Hippocampal formation (tissue), 2 donors: Measurements from ENCODE around the gene NUP85.
"Not testable (repeated sequence)": the region's sequence is repeated elsewhere in the genome, so short reads cannot be mapped to it uniquely, and the experiment has no call there.

Experiments used
- DNase-seq, 2 donors: peaks; one replicate each; lab custom pipeline; 2025; lab: John Stamatoyannopoulos, UW

Gene NUP85

DNA sequence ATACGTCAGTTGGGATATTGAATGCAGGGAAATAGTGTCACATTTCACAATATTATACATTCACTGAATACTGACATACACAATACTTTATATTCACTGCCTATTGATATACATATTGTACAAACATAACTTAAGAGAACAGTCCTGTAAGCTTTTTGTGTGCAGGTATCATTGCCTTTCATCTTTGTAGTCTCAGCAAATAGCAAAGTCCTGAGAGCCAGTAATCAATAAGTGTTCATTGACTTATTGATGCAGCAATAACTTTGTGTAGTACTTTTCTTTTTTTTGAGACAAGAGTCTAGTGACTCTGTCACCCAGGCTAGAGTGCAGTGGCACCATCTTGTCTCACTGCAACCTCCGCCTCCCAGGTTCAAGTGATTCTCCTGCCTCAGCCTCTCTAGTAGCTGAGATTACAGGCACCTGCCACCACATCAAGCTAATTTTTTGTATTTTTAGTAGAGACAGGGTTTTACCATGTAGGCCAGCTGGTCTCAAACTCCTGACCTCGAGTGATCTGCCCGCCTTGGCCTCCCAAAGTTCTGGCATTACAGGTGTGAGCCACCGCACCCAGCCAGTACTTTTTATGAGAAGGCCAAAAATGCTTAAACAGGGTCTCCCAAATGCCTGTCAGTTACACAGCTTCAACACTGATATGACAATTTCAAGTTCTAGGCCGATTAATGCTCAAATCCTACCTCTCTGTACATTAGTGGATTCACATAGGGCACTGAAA, 5.4 kb upstream of the NUP85 start:
- no peak for DNase-seq

DNA sequence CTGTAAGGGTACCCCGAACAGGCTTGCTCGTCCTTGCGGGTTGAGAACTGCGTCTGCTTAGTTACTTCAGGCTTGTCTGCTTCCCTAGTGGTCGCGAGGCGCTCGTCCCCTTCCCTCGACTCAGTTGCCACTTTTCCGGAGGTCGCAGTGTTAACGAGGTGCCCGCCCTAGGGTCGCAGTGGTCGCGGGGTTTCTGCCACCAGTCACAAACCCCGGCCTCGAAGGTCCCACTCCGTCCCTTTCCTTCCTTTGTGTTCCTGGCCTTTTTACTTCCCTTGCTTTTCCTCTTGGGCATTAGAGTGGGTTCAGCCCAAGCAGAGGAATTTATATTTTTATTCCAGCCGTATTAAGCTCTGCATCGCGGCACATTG, 299 bp downstream of the NUP85 start:
- no peak for DNase-seq

DNA sequence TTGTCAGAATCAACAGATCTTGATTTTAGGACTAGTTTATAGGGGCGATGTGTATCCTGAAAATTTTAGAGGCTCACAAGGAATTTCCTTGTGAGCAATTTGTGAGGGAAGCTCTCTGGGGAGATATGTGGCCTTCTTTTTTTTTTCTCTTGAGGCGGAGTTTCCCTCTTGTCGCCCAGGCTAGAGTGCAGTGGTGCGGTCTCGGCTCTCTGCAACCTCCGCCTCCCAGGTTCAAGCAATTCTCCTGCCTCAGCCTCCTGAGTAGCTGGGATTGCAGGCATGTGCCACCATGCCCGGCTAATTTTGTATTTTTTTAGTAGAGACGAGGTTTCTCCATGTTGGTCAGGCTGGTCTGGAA, 1.6 kb downstream of the NUP85 start:
- not testable (repeated sequence) for DNase-seq

DNA sequence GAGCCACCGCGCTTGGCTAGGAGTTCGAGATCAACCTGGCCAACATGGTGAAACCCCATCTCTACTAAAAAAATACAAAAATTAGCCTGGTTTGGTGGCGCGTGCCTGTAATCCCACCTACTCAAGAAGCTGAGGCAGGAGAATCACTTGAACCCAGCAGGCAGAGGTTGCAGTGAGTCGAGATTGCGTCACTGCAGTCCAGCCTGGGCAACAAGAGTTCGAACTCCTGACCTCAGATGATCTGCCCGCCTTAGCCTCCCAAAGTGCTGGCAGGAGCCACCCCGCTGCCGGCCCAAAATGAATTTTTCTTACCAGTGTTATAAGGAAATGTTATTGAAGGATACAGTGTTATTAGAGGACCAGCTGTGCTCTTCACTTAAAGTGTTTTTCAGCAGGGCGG, 2.3 kb downstream of the NUP85 start:
- DNase-seq, result no peak

DNA sequence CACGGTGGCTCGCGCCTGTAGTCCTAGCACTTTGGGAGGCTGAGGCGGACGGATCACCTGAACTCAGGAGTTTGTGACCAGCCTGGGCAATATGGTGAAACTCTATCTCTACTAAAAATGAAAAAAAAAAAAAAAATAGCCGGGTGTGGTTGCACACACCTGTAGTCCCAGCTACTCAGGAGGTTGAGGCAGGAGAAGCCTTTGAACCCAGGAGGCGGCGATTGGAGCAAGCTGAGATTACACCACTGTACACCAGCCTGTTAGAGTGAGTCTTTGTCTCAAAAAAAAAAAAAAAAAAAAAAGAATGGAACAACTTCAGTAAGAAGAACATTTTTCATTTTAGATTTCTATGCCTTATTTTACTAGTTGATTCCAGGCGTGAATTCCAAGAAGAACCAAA, 2.7 kb downstream of the NUP85 start:
- DNase-seq, result no peak

DNA sequence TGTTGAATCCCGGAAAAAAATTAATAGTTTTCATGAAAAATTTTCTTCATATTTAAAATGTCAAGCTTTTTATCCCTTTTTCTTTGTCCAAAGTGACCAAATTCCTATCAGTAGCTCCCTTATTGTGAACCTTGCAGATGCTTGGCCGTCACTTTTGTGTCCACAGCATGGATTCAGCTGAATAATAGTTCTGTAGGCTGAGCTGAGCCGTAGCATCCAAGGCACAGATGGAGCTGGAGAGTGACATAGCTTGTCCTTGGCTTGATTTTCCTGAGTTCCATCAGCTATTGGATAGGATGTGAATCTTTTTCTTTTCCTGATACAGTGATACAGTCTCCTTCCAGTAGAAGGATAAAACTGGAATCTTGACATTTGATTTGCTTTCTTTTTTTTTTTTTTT, 3.6 kb downstream of the NUP85 start:
- no peak for DNase-seq

DNA sequence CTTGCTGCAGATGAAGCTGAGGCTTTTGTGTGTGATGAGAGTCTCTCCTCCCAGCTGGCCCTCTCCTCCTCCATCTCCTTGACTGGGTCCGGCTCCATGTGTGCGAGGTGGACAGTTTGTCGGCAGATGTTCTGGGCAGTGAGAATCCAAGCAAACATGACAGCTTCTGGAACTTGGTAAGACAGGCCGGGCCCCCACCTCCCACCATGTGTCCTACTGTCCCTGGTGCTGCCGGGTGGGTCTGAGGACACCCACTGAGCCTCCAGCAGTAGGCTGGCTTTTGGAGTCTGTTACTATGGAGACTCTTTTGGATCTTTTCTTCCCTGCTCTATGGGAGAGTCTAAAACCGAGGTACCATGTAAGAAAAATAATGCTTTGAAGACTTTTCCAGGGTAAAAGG, 12.7 kb downstream of the NUP85 start:
- no peak for DNase-seq

DNA sequence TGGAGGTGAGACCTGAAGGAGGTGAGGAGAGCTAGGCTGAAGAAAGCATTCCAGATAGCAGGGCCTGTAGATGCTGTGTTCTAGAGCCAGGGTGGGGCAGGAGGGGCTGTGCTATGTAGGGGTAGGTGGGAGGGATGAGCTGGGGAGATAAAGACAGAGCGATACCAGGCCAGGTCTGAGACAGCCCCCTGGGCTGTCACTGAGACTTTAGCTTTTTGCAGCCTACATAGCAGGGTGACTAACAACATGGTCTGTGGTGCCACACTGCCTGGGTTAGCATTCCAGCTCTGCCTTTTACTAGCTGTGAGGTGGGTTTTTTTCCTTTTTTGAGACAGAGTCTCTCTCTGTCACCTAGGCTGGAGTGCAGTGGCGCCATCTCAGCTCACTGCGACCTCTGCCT, 14.3 kb downstream of the NUP85 start:
- no peak for DNase-seq

DNA sequence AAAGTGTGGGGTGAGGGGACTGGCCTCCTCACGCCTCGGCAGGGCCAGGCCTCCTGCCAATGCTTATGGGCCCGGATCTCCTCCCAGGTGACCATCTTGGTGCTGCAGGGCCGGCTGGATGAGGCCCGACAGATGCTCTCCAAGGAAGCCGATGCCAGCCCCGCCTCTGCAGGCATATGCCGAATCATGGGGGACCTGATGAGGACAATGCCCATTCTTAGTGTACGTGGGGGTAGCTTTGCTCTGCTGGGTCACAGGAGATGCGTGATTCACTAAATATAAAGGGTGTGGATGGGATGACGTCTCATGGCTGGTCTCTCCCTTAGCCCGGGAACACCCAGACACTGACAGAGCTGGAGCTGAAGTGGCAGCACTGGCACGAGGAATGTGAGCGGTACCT, 19.5 kb downstream of the NUP85 start:
- no peak for DNase-seq

DNA sequence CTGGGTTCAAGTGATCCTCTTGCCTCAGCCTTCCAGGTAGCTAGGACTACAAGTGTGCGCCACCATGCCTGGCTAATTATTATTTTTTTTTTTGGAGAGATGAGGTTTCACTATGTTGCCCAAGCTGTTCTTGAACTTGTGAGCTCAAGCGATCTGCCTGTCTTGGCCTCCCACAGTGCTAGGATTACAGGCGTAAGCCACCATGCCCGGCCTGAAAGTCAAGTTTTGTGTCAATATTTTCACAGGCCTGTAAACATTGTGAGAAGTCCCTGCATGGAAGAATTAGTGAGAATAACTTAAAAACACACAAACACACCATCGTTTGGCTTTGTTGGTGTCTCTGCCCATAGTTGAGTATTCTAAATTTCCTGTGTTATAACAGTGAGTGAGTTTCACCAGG, 22.2 kb downstream of the NUP85 start:
- DNase-seq, result no peak

DNA sequence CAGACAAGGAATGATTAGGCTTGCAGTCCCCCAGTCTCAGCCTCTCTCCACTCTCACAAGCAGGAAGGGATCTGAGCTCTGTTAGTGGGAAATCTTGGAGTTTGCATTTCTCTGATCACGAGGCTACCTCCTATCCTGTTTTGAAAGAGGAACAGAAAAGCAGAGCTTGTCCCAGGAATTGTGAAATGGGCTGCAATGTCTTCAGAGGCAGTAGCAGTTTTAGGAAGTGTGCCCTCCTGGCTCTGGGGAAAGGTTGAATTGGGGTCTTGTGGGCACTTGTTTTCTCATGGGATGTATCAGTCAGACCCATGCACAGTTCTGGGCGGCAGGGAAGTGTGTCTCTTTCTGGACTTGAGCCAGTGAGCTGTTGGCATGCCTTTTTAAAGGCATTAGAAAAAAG, 22.8 kb downstream of the NUP85 start:
- DNase-seq, result peak; percentile 21 to 29

DNA sequence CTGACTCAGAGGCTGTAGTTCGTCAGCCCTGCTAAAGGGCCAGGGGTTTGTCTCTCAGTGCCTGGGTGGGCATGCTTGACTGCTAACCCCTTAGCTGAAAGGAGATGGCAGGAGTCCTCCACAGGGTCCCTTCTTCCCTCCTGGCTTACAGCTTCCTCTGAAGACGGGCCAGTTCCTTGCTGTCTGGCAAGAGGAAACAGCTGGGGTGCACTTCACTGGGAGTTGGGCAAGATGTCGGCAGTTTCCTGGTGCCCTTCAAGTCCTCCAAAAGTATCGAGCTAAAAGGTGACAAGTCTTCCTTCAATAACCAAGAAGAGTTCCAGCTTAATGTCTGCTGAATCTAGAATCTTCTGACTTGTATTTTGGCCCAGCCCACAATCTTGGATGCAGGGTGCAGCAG, 23.4 kb downstream of the NUP85 start:
- no peak for DNase-seq

DNA sequence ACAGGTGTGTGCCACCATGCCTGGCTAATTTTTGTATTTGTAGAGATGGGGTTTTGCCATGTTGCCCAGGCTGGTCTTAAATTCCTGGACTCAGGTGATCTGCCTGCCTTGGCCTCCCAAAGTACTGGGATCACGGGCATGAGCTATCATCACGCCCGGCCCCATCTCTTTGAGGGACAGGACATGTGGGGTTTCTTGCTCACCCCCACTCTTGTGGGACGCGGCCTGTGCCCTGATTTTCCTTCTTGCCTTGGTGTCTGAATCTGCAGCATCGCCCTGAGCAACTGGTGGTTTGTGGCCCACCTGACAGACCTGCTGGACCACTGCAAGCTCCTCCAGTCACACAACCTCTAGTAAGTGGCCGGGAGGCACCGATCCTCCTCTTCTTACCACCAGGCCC, 25.6 kb downstream of the NUP85 start:
- DNase-seq, result no peak

DNA sequence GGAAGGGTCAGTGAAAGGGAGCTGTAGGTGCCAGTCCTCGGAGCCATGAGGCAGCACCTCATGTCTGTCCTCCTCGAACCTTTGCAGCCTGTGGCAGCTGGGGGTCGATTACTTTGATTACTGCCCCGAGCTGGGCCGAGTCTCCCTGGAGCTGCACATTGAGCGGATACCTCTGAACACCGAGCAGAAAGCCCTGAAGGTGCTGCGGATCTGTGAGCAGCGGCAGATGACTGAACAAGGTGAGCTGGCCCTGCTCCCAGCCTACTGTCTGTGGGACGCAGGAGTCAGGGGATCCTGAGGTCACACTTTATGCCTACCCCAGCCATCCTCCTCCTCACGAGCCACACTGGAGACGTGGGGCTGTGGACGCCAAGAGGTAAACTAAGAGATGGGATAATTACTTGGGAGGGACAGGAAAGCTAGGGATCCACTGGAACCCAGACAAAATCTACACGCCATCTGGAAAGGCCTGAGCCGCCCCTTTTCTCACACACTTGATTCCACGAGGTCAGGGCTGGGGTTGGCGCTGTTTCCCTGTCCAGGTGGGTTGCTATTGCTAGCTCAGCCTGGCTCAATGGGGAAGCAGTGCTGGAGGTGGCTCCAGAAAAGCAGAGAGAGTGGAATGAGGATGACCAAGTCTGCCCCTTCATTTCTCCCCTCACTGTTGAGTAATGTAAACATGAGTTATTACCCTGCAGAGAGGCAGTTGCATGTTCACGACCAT, 26.4 kb downstream of the NUP85 start:
- DNase-seq, result no peak

DNA sequence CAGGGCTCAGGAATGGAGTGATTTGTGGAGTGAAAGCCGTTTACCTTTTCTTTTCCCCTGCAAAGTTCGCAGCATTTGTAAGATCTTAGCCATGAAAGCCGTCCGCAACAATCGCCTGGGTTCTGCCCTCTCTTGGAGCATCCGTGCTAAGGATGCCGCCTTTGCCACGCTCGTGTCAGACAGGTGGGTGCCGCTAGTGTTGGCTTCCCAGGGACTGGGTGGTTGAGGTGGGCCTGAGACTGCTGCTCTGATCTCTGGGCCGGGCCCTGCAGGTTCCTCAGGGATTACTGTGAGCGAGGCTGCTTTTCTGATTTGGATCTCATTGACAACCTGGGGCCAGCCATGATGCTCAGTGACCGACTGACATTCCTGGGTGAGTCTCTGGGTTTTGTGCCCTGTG, 27.3 kb downstream of the NUP85 start:
- no peak for DNase-seq

DNA sequence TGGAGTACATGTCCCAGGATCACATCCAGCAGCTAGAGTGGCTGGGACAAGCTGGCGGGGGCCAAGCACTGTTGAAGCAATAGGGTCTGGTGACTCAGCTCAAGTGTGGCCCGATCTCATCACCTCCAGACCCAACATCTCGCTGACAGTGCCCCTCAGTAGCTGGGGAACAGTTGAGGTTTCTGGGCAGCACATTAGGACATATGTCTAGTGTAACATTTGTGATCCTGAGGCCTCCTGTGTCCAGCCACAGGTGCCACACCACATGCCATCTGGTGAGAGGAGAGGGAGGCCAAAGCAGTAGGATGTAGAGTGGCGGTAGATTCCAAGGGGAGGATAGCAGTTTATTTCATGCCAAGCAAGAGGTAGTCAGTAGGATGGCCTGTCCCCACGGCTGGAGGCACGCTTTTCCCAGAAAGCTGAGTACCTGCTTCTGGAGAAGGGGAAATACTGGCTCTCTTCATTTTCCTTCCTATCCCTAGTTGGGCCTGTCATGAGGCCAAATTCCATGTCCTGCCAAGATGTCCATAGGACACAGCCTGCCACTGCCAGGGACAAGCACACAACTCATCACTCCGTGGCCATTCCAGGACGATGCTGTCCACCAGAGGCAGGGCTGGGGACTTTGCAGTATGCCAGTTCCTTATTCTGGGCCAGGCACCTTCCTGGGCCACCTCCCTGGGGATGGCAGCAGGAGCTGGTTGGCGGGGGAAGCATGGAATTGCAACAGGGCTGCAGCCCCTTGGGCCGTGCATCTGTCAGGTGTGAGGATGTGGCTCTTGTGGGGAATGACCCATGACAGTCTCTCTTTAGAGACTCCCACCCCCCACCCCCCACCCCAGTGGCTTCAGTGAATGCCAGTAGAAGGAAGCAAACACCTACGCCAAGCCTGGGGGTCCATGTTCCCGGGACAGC, 31.9 kb downstream of the NUP85 start:
- no peak for DNase-seq

DNA sequence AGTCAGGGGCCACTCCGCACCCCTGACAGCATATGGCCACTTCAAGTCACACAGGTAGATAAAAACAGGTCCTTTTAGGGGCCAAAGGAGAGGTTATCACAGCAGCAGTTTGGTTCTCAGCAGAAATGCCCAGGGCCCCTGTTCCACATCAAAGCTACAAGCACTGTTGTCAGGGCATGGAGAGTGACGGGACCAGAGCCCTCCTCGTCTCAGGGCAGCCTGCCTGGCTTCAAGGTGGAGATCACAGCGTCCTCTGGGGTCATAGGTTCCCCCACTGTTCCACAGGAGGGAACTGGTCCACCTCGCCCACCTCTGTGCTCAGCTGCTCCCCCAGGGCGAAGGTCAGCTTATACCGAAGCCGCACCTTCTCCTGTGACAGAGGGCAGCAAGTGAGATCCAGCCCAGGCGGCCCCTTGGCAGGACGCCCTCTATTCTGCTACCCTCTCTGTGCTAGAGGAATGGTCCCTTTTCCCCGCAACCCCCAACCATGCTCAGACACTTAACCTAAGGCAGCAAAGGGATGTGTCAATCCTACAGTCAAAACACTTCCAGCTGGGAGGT, 32.6 kb downstream of the NUP85 start:
- DNase-seq, result no peak

DNA sequence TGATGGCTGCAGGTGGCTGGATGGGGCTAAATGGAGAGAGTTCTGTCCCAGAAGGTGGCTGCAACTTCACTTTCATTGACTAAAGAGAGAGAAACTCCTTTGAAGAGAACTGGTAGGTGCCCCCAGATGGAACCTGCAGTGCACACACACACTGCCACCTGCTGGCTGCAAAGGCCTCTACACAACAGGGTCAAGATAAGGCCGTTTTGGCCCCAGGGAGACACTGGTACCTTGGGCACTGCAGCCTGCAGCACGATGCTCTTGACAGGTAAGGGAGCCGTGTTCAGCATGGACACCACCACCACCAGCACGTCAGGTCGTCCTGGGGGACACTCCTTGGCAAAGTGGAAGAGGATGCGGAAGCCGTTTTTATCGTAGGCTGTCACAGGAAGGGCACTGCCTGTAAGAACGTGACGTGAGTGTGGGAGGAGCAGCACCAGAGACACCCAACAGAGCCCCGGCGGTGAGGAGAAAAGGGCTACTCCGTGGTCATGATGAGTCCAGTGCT, 33.3 kb downstream of the NUP85 start:
- peak; percentile 14 to 33 for DNase-seq

DNA sequence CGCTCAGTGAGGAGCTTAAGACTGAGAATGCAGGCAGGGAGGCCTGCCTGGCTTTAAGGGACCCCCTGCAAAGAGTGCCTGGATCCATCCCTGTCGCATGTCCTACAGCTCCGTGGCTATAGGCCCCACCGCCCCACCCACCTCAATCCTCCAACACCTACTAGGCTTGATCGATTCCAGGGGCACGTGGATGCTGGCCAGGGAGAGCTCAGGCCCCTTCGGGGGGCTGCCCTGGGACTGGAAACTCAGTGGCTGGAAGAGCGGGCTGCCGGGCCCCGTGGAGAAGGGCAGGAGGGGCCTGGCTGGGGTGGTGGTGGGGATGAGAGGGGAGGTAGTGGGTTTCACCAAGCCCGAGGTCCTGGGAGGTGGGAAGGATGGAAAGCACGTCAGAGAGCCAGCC, 33.7 kb downstream of the NUP85 start:
- DNase-seq, result no peak

DNA sequence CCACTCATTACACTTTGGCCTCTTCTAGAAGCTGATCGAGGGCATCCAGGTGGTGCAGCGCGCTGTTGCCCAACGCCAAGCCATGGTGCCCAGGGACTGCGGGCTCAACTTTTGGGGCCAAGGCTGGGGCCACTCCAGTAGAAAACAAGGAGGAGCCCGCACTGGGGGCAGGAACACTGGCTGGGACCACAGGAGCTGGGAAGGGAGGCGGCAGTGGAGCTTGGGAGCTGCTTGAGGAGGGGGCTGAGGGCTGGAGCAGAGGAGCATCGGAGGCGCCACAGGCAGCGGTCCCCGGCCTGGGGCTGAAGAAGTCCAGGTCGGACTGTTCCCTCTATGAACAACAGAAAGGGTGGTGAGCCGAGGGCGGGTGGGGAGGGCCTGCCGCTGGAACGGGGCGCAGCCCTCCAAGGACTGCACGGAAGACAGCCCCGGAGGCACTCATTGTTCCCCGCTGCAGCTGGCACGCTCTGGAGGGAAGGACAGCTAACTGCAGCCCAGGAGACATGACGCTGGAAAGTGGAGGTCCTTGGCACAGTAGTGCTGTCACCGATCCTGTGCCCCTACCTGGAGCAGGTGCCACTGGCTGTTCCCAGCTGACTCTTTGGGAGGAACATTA, 34.4 kb downstream of the NUP85 start:
- no peak for DNase-seq

DNA sequence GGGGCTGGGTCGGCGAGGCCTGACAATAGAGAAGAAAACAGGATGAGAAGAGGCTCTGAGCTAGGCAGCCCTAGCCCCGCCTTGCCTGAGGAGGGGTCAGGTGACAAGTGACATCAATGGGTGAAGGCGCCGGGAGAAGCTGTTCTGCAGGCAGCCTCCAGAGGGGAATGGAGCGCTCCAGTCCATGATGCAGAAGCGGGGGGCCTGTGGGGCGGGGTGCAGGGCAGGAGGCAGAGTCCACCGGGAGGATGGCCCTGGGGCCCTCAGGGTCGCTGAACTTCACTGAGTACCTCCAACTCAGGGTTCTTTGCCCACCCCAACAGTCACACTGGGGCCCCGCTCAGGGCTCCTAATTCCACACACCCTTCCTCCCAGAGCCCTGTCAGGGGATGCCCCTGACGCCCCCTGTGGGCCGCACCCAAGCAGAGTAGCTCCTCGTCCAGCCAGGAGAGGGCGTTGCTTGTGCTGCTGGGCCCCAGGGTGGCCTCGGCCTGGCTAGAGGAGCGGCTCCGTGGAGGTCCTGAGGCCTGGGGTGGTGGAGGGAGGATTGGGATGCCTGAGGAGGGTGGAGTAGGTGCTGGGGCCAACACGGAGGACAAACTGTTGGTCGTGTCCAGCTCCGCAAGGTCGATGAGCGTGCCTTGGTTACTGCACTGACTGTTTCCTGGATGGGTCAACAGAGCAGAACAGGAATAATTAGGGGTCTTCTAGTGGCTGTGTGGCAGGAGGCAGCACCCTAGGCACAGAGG, 35.1 kb downstream of the NUP85 start:
- DNase-seq, result no peak
